WTC11 (cell line): ENCODE data around the gene WNT9B. TPM values are rescaled to one million over a fixed set of nuclear protein-coding genes. Genes with fewer than 3 reads are reported as not detected.

Source experiments
- ATAC-seq: fragments of 200-7000 bp; cut with Tn5 transposase; 2 replicates; pipeline ENCODE4 v1.10.0; 2021; ENCODE audit warnings: mild to moderate bottlenecking, moderate library complexity
- CTCF ChIA-PET: fragments of 300-600 bp; sonication (Branson Sonifier 250); formaldehyde crosslinking; loops from one replicate; lab custom pipeline; 2021; ENCODE audit warnings: antibody characterized with exemption; lab: Charles Lee
- POLR2A ChIA-PET: fragments of 350-600 bp; sonication (Branson Sonifier 250); formaldehyde crosslinking; loops from one replicate; lab custom pipeline; 2021; ENCODE audit warnings: antibody characterized with exemption; lab: Charles Lee
- DNase-seq: peaks from one replicate; pipeline ENCODE4 v3.0.0; 2021; ENCODE audit warnings: low spot score
- H3K27ac Mint-ChIP-seq: 2 replicates; pipeline ENCODE4 v1.8.0; 2021; ENCODE audit warnings: mixed read lengths
- H3K27me3 Mint-ChIP-seq: 2 replicates; pipeline ENCODE4 v1.8.0; 2021; ENCODE audit warnings: low read depth, mild to moderate bottlenecking, moderate library complexity, mixed read lengths
- H3K36me3 Mint-ChIP-seq: 2 replicates; pipeline ENCODE4 v1.8.0; 2021; ENCODE audit warnings: mixed read lengths
- H3K4me1 Mint-ChIP-seq: 2 replicates; pipeline ENCODE4 v1.8.0; 2022; ENCODE audit warnings: mixed read lengths
- H3K4me3 Mint-ChIP-seq: 2 replicates; pipeline ENCODE4 v1.8.0; 2021; ENCODE audit warnings: mild to moderate bottlenecking, moderate library complexity, mixed read lengths
- H3K9me3 Mint-ChIP-seq: 2 replicates; pipeline ENCODE4 v1.8.0; 2021; ENCODE audit warnings: mixed read lengths
- ATF1 ChIP-seq: sonication (generic); formaldehyde crosslinking; IDR thresholded peaks from 2 replicates; pipeline ENCODE4 v1.8.1; 2023; ENCODE audit warnings: mild to moderate bottlenecking, moderate library complexity, missing genetic modification reagents
- CREB1 ChIP-seq: sonication (generic); formaldehyde crosslinking; IDR thresholded peaks from 2 replicates; pipeline ENCODE4 v1.8.0; 2023; ENCODE audit warnings: mild to moderate bottlenecking, missing genetic modification reagents
- ETV6 ChIP-seq: sonication (generic); formaldehyde crosslinking; IDR thresholded peaks from 2 replicates; pipeline ENCODE4 v1.8.1; 2022; ENCODE audit warnings: mild to moderate bottlenecking, missing genetic modification reagents
- FOXJ3 ChIP-seq: sonication (generic); formaldehyde crosslinking; IDR thresholded peaks from 2 replicates; pipeline ENCODE4 v1.9.0; 2021; ENCODE audit warnings: missing genetic modification reagents, mild to moderate bottlenecking, borderline replicate concordance
- FOXK1 ChIP-seq: sonication (generic); formaldehyde crosslinking; IDR thresholded peaks from 2 replicates; pipeline ENCODE4 v1.8.0; 2022; ENCODE audit warnings: mild to moderate bottlenecking, moderate library complexity, missing genetic modification reagents
- GRHL2 ChIP-seq: fragments of 250-450 bp; sonication (Bioruptor Pico); IDR thresholded peaks from 2 replicates; pipeline ENCODE4 v1.8.0; 2022; ENCODE audit warnings: mild to moderate bottlenecking, moderate library complexity; ENCODE audit not compliant: insufficient replicate concordance, severe bottlenecking
- KAT7 ChIP-seq: sonication (generic); formaldehyde crosslinking; IDR thresholded peaks from 2 replicates; pipeline ENCODE4 v1.8.1; 2023; ENCODE audit warnings: missing genetic modification reagents, mild to moderate bottlenecking, borderline replicate concordance
- MYBL2 ChIP-seq: sonication (generic); formaldehyde crosslinking; IDR thresholded peaks from 2 replicates; pipeline ENCODE4 v1.8.1; 2023; ENCODE audit warnings: mild to moderate bottlenecking, moderate library complexity, missing genetic modification reagents
- NFE2L1 ChIP-seq: sonication (generic); formaldehyde crosslinking; IDR thresholded peaks from 2 replicates; pipeline ENCODE4 v1.8.1; 2023; ENCODE audit warnings: missing genetic modification reagents
- NFYB ChIP-seq: sonication (generic); formaldehyde crosslinking; conservative IDR thresholded peaks from 2 replicates; pipeline ENCODE4 v1.8.0; 2022; ENCODE audit warnings: low read depth, missing genetic modification reagents
- RELA ChIP-seq: sonication (generic); formaldehyde crosslinking; IDR thresholded peaks from 2 replicates; pipeline ENCODE4 v1.8.1; 2022; ENCODE audit warnings: missing genetic modification reagents, mild to moderate bottlenecking, borderline replicate concordance
- SMAD3 ChIP-seq: sonication (generic); formaldehyde crosslinking; IDR thresholded peaks from 2 replicates; pipeline ENCODE4 v1.8.0; 2022; ENCODE audit warnings: missing genetic modification reagents, mild to moderate bottlenecking, borderline replicate concordance
- TCF7 ChIP-seq: sonication (generic); formaldehyde crosslinking; IDR thresholded peaks from 2 replicates; pipeline ENCODE4 v1.8.0; 2022; ENCODE audit warnings: mild to moderate bottlenecking, low read depth, missing genetic modification reagents, moderate library complexity
- TEAD1 ChIP-seq: sonication (generic); formaldehyde crosslinking; IDR thresholded peaks from 2 replicates; pipeline ENCODE4 v1.8.0; 2022; ENCODE audit warnings: mild to moderate bottlenecking, missing genetic modification reagents
- TP53 ChIP-seq: sonication (generic); formaldehyde crosslinking; IDR thresholded peaks from 2 replicates; pipeline ENCODE4 v1.8.1; 2023; ENCODE audit warnings: mild to moderate bottlenecking, missing genetic modification reagents
- ZBTB21 ChIP-seq: sonication (generic); formaldehyde crosslinking; IDR thresholded peaks from 2 replicates; pipeline ENCODE4 v1.8.1; 2023; ENCODE audit warnings: mild to moderate bottlenecking, missing genetic modification reagents, borderline replicate concordance
- ZNF396 ChIP-seq: fragments of 250-450 bp; sonication (Bioruptor Pico); IDR thresholded peaks from 2 replicates; pipeline ENCODE4 v1.8.0; 2021; ENCODE audit warnings: mild to moderate bottlenecking, moderate library complexity, borderline replicate concordance
- ZNF416 ChIP-seq: fragments of 250-450 bp; sonication (Bioruptor Pico); IDR thresholded peaks from 2 replicates; pipeline ENCODE4 v1.9.0; 2021; ENCODE audit warnings: mild to moderate bottlenecking, inconsistent platforms
- total RNA-seq: library from RNA; stranded (reverse); gene quantifications from 3 replicates; pipeline ENCODE4 v1.2.3, GENCODE V29; 2021
- TF ChIP-seq, protein P1 (sequence below): sonication (generic); formaldehyde crosslinking; IDR thresholded peaks from 2 replicates; pipeline ENCODE4 v1.8.1; 2022; ENCODE audit warnings: low read depth, mild to moderate bottlenecking, moderate library complexity, missing genetic modification reagents, borderline replicate concordance
- TF ChIP-seq, protein P2 (sequence below): sonication (generic); formaldehyde crosslinking; IDR thresholded peaks from 2 replicates; pipeline ENCODE4 v1.8.1; 2023; ENCODE audit warnings: mild to moderate bottlenecking, missing genetic modification reagents
- TF ChIP-seq, protein P3 (sequence below): sonication (generic); formaldehyde crosslinking; IDR thresholded peaks from 2 replicates; pipeline ENCODE4 v1.8.0; 2023; ENCODE audit warnings: missing genetic modification reagents, mild to moderate bottlenecking, borderline replicate concordance
- TF ChIP-seq, protein P4 (sequence below): fragments of 250-450 bp; sonication (Bioruptor Pico); IDR thresholded peaks from 2 replicates; pipeline ENCODE4 v1.9.0; 2021; ENCODE audit warnings: moderate library complexity, mild to moderate bottlenecking, inconsistent platforms, borderline replicate concordance
- TF ChIP-seq, protein P5 (sequence below): sonication (generic); formaldehyde crosslinking; IDR thresholded peaks from 2 replicates; pipeline ENCODE4 v1.8.1; 2022; ENCODE audit warnings: low read depth, missing genetic modification reagents, borderline replicate concordance

Gene WNT9B
- total RNA-seq, 1 experiment from 2014 or later = 0.87 TPM

DNA sequence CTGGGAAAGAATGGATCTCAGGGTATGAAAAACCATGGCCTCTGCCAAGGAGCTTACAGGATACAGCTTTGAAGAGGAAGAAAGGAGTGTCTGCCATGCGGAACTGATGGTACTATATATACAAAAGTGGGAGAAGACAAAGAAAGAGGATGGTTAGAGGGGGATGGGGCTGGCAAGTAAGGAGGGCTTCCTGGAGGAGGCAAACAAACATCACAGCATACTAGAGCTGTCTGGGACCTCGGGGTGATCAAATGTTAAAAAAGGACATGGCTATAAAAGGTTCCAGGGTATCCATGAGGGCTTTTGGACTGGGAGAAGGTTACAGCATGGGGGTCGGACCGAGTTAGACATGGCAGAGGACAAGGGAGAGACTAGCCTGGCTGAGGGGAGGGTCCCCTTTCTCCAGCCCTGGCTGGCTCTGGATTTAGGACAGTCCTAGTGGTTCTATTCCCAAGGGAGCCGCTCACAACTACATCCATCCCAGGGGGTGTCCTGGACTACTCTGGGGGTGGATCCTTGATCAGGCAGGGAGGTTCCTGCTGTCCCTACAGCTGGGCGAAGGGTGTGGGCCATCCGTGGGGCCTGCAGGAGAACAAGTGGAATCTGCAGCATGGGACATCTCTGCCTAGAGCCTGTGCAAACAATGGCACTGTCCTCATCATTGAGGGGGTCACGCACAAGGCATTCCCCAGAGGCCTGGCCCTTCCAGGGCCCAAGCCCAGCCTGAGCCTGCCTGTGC, 12.2 kb downstream of the WNT9B start (continued):
- TF ChIP-seq FOXK1 (no peak), FOXJ3 (CRISPR knock-in tag) (no peak), CREB1 (CRISPR knock-in tag) (no peak), ATF1 (CRISPR knock-in tag) (no peak), NFYB (CRISPR knock-in tag) (no peak)
- TF ChIP-seq, protein P1, sequence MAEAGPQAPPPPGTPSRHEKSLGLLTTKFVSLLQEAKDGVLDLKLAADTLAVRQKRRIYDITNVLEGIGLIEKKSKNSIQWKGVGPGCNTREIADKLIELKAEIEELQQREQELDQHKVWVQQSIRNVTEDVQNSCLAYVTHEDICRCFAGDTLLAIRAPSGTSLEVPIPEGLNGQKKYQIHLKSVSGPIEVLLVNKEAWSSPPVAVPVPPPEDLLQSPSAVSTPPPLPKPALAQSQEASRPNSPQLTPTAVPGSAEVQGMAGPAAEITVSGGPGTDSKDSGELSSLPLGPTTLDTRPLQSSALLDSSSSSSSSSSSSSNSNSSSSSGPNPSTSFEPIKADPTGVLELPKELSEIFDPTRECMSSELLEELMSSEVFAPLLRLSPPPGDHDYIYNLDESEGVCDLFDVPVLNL (CRISPR knock-in tag) = no peak
- TF ChIP-seq, all 79 proteins: peak for 0

DNA sequence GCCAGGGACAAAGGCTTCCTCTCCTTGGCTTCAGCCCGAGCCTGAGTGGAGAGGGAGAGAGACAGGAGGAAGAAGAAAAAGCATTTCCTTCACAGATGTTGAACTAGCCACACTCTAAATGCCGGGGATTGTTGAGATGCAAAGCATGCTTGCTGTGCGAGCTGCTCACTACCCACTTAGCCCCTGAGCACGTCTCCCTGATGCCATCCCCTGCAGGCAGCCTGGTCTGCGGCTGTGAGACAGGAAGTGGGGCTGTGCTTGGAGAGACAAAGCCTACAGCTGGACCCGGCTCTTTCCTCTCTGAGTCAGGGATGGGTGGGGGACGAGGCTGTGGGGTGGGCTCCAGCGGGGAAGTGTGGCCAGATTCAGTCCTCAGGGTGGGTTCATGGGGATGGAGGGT, 13.7 kb downstream of the WNT9B start:
- TF ChIP-seq, protein P2, sequence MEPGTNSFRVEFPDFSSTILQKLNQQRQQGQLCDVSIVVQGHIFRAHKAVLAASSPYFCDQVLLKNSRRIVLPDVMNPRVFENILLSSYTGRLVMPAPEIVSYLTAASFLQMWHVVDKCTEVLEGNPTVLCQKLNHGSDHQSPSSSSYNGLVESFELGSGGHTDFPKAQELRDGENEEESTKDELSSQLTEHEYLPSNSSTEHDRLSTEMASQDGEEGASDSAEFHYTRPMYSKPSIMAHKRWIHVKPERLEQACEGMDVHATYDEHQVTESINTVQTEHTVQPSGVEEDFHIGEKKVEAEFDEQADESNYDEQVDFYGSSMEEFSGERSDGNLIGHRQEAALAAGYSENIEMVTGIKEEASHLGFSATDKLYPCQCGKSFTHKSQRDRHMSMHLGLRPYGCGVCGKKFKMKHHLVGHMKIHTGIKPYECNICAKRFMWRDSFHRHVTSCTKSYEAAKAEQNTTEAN (CRISPR knock-in tag) = no peak
- no peak for TF ChIP-seq ETV6 (CRISPR knock-in tag)
- TF ChIP-seq TEAD1 (CRISPR knock-in tag) = no peak
- no peak for TF ChIP-seq ZNF396 (CRISPR knock-in tag)
- TF ChIP-seq, protein P3, sequence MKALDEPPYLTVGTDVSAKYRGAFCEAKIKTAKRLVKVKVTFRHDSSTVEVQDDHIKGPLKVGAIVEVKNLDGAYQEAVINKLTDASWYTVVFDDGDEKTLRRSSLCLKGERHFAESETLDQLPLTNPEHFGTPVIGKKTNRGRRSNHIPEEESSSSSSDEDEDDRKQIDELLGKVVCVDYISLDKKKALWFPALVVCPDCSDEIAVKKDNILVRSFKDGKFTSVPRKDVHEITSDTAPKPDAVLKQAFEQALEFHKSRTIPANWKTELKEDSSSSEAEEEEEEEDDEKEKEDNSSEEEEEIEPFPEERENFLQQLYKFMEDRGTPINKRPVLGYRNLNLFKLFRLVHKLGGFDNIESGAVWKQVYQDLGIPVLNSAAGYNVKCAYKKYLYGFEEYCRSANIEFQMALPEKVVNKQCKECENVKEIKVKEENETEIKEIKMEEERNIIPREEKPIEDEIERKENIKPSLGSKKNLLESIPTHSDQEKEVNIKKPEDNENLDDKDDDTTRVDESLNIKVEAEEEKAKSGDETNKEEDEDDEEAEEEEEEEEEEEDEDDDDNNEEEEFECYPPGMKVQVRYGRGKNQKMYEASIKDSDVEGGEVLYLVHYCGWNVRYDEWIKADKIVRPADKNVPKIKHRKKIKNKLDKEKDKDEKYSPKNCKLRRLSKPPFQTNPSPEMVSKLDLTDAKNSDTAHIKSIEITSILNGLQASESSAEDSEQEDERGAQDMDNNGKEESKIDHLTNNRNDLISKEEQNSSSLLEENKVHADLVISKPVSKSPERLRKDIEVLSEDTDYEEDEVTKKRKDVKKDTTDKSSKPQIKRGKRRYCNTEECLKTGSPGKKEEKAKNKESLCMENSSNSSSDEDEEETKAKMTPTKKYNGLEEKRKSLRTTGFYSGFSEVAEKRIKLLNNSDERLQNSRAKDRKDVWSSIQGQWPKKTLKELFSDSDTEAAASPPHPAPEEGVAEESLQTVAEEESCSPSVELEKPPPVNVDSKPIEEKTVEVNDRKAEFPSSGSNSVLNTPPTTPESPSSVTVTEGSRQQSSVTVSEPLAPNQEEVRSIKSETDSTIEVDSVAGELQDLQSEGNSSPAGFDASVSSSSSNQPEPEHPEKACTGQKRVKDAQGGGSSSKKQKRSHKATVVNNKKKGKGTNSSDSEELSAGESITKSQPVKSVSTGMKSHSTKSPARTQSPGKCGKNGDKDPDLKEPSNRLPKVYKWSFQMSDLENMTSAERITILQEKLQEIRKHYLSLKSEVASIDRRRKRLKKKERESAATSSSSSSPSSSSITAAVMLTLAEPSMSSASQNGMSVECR (CRISPR knock-in tag) = no peak
- no peak for TF ChIP-seq GRHL2 (CRISPR knock-in tag)
- TF ChIP-seq, protein P4, sequence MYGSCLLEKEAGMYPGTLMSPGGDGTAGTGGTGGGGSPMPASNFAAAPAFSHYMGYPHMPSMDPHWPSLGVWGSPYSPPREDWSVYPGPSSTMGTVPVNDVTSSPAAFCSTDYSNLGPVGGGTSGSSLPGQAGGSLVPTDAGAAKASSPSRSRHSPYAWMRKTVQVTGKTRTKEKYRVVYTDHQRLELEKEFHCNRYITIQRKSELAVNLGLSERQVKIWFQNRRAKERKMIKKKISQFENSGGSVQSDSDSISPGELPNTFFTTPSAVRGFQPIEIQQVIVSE = no peak
- TF ChIP-seq ZBTB21 (CRISPR knock-in tag) = no peak
- H3K36me3 Mint-ChIP-seq = no peaks in the 10 kb centered on the region
- no peak overlapping the region for H3K4me3 Mint-ChIP-seq
- H3K27me3 Mint-ChIP-seq = peaks cover 6% of the 10 kb centered on the region
- no peaks in the 10 kb centered on the region for H3K9me3 Mint-ChIP-seq
- peaks cover 22% of the 10 kb centered on the region for H3K4me1 Mint-ChIP-seq
- no peak overlapping the region for H3K27ac Mint-ChIP-seq
- DNase-seq (no peak), ATAC-seq (peak; percentile 63)
- ChIA-PET CTCF (interaction anchor here (1.0 to 1.8 kb wide), 3 partner anchors 9 to 77 kb away, joined by 3 to 14 read pairs (median 8); no protein-coding TSS in a partner anchor), POLR2A (no interaction called here)

DNA sequence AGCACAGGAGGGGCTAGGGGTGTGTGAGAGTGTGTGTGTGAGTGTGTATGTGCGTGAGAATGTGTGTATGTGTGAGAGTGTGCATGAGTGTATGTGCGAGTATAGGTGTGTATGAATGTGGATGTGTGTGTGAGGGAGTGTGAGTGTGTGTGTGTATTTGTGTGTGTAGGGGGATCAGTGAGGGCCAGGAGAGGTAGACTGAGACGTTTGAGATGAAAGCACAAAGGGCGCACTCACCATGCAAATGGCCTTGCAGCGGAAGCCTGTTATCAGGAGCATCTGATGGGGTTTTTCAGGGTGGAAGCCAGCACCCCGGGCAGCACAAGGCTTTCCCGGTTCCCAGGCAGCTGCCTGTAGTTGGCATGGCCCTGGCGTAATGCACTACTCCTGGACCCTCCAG, 14.9 kb downstream of the WNT9B start:
- Mint-ChIP-seq H3K4me3 (no peak overlapping the region), H3K9me3 (no peaks in the 10 kb centered on the region), H3K27ac (no peak overlapping the region), H3K4me1 (peaks cover 22% of the 10 kb centered on the region), H3K27me3 (peaks cover 6% of the 10 kb centered on the region), H3K36me3 (no peaks in the 10 kb centered on the region)
- DNase-seq (no peak), ATAC-seq (no peak)
- ChIA-PET POLR2A (no interaction called here), CTCF (interaction anchor here (1.2 to 1.8 kb wide), 4 partner anchors 10 to 25 kb away, joined by 3 to 14 read pairs (median 4); partner anchors contain the start of gene WNT9B)
- TF ChIP-seq NFYB (CRISPR knock-in tag) (no peak), MYBL2 (CRISPR knock-in tag) (no peak), RELA (CRISPR knock-in tag) (no peak), ZBTB21 (CRISPR knock-in tag) (no peak), FOXJ3 (CRISPR knock-in tag) (no peak), TCF7 (CRISPR knock-in tag) (no peak), KAT7 (no peak), NFE2L1 (CRISPR knock-in tag) (no peak), SMAD3 (CRISPR knock-in tag) (no peak), ETV6 (CRISPR knock-in tag) (no peak), ZNF416 (no peak), TP53 (CRISPR knock-in tag) (no peak), CREB1 (CRISPR knock-in tag) (no peak)
- TF ChIP-seq, protein P5, sequence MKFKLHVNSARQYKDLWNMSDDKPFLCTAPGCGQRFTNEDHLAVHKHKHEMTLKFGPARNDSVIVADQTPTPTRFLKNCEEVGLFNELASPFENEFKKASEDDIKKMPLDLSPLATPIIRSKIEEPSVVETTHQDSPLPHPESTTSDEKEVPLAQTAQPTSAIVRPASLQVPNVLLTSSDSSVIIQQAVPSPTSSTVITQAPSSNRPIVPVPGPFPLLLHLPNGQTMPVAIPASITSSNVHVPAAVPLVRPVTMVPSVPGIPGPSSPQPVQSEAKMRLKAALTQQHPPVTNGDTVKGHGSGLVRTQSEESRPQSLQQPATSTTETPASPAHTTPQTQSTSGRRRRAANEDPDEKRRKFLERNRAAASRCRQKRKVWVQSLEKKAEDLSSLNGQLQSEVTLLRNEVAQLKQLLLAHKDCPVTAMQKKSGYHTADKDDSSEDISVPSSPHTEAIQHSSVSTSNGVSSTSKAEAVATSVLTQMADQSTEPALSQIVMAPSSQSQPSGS = no peak
